ES-I3 (cell line): ENCODE data around the gene EMP2.
"Not testable (repeated sequence)": the region's sequence is repeated elsewhere in the genome, so short reads cannot be mapped to it uniquely, and the experiment has no call there.

Source experiments
- H3K36me3 ChIP-seq: 2 replicates; pipeline ENCODE4 v1.6.1; 2013; ENCODE audit warnings: mild to moderate bottlenecking, low read length, control low read depth, moderate library complexity; ENCODE audit not compliant: insufficient read depth
- H3K4me1 ChIP-seq: 2 replicates; pipeline ENCODE4 v1.6.1; 2013; ENCODE audit warnings: mild to moderate bottlenecking, control low read depth, low read length; ENCODE audit not compliant: insufficient read depth
- H3K9ac ChIP-seq: 2 replicates; pipeline ENCODE4 v1.6.1; 2013; ENCODE audit warnings: low read depth, mild to moderate bottlenecking, low read length, moderate library complexity
- H3K9me3 ChIP-seq: 2 replicates; pipeline ENCODE4 v1.6.1; 2013; ENCODE audit warnings: mild to moderate bottlenecking, low read length, moderate library complexity; ENCODE audit not compliant: control insufficient read depth, insufficient read depth

EMP2 gene

GRCh38 chr16:10537946-10538345, 42.5 kb downstream of the EMP2 start:
- Histone ChIP-seq H3K4me1 (no peaks in the 10 kb centered on the region), H3K9me3 (no peaks in the 10 kb centered on the region), H3K36me3 (no peaks in the 10 kb centered on the region), H3K9ac (no peak overlapping the region)

GRCh38 chr16:10536814-10537389, 43.5 kb downstream of the EMP2 start:
- Histone ChIP-seq H3K9ac (no peak overlapping the region), H3K4me1 (no peaks in the 10 kb centered on the region), H3K9me3 (no peaks in the 10 kb centered on the region), H3K36me3 (no peaks in the 10 kb centered on the region)

- not testable (repeated sequence) for H3K9ac ChIP-seq, H3K9me3 ChIP-seq, H3K4me1 ChIP-seq, H3K36me3 ChIP-seq
These were observed 44.1 kb downstream of the EMP2 start for GRCh38 chr16:10536328-10536727.

GRCh38 chr16:10535461-10535860, 44.9 kb downstream of the EMP2 start:
- Histone ChIP-seq H3K9me3 (no peaks in the 10 kb centered on the region), H3K4me1 (no peaks in the 10 kb centered on the region), H3K9ac (no peak overlapping the region), H3K36me3 (no peaks in the 10 kb centered on the region)

GRCh38 chr16:10534748-10535147, 45.6 kb downstream of the EMP2 start:
- no peaks in the 10 kb centered on the region for H3K36me3 ChIP-seq
- H3K9me3 ChIP-seq: no peaks in the 10 kb centered on the region
- no peaks in the 10 kb centered on the region for H3K4me1 ChIP-seq
- no peak overlapping the region for H3K9ac ChIP-seq

GRCh38 chr16:10533612-10534011, 46.8 kb downstream of the EMP2 start:
- not testable (repeated sequence) for H3K36me3 ChIP-seq, H3K4me1 ChIP-seq, H3K9me3 ChIP-seq, H3K9ac ChIP-seq

GRCh38 chr16:10531582-10531981, 48.8 kb downstream of the EMP2 start:
- Histone ChIP-seq H3K4me1 (no peaks in the 10 kb centered on the region), H3K36me3 (no peaks in the 10 kb centered on the region), H3K9ac (no peak overlapping the region), H3K9me3 (no peaks in the 10 kb centered on the region)

GRCh38 chr16:10530685-10531084, 49.7 kb downstream of the EMP2 start:
- Histone ChIP-seq H3K9ac (no peak overlapping the region), H3K9me3 (no peaks in the 10 kb centered on the region), H3K36me3 (no peaks in the 10 kb centered on the region), H3K4me1 (no peaks in the 10 kb centered on the region)

GRCh38 chr16:10529895-10530669, 50.3 kb downstream of the EMP2 start:
- no peak overlapping the region for H3K9ac ChIP-seq
- H3K4me1 ChIP-seq: no peaks in the 10 kb centered on the region
- H3K9me3 ChIP-seq: no peaks in the 10 kb centered on the region
- no peaks in the 10 kb centered on the region for H3K36me3 ChIP-seq

- Histone ChIP-seq H3K9ac (no peak overlapping the region), H3K4me1 (no peaks in the 10 kb centered on the region)
These were observed 51.8 kb downstream of the EMP2 start for GRCh38 chr16:10528635-10529034.

GRCh38 chr16:10526962-10527361, 53.4 kb downstream of the EMP2 start:
- no peaks in the 10 kb centered on the region for H3K36me3 ChIP-seq
- no peaks in the 10 kb centered on the region for H3K9me3 ChIP-seq
- H3K4me1 ChIP-seq: no peaks in the 10 kb centered on the region
- no peak overlapping the region for H3K9ac ChIP-seq

More at GRCh38 chr16:10528635-10529034, 51.8 kb downstream of the EMP2 start:
- Histone ChIP-seq H3K36me3 (no peaks in the 10 kb centered on the region), H3K9me3 (no peaks in the 10 kb centered on the region)

- Histone ChIP-seq H3K4me1 (no peaks in the 10 kb centered on the region), H3K9ac (no peak overlapping the region), H3K36me3 (no peaks in the 10 kb centered on the region), H3K9me3 (no peaks in the 10 kb centered on the region)
These were observed 55.1 kb downstream of the EMP2 start for GRCh38 chr16:10525214-10525825.

GRCh38 chr16:10522966-10523365, 57.4 kb downstream of the EMP2 start:
- Histone ChIP-seq H3K9me3 (no peaks in the 10 kb centered on the region), H3K9ac (no peak overlapping the region), H3K36me3 (no peaks in the 10 kb centered on the region), H3K4me1 (no peaks in the 10 kb centered on the region)

- Histone ChIP-seq H3K4me1 (no peaks in the 10 kb centered on the region), H3K9ac (no peak overlapping the region), H3K36me3 (no peaks in the 10 kb centered on the region), H3K9me3 (no peaks in the 10 kb centered on the region)
These were observed 58.6 kb downstream of the EMP2 start for GRCh38 chr16:10521681-10522274.
